ENCODE data around the gene ITGA11.

GRCh38 chr15:68417051-68417450 lies 14.9 kb downstream of the ITGA11 start:
- TF ChIP-seq POLR2A (IDR thresholded peaks at IDR 0.05; ENCODE audit: low read depth, low read length): no peak
- no peak for TF ChIP-seq POLR2AphosphoS5 (IDR thresholded peaks at IDR 0.05; ENCODE audit: low read depth, low read length)
- TF ChIP-seq SPI1 (IDR thresholded peaks at IDR 0.05; ENCODE audit: low read depth, low read length): no peak
- TF ChIP-seq POU2F2 (IDR thresholded peaks at IDR 0.05; ENCODE audit: low read depth, low read length): no peak

Data from GM12891 (cell line).